Measurements from ENCODE around the gene NAA11.

The NAA11 gene

GRCh38 chr4:79325864-79326328 is at the start of gene NAA11:
TSS of gene NAA11 (minus strand) at chr4:79326061. CDS start at chr4:79325877, 184 bp downstream.
- DNase-seq (ENCODE audit: low read depth): no peak

GRCh38 chr4:79370026-79370425 is 44.2 kb upstream of the NAA11 start:
- no peak for DNase-seq (ENCODE audit: low read depth)

GRCh38 chr4:79367096-79367495 is 41.2 kb upstream of the NAA11 start:
- DNase-seq (ENCODE audit: low read depth): no peak

GRCh38 chr4:79366422-79366821 is 40.6 kb upstream of the NAA11 start:
- no peak for DNase-seq (ENCODE audit: low read depth)

- no peak for DNase-seq (ENCODE audit: low read depth)
Measured at GRCh38 chr4:79364061-79364460, 38.2 kb upstream of the NAA11 start.

- DNase-seq (ENCODE audit: low read depth): no peak
Measured at GRCh38 chr4:79362626-79363025, 36.8 kb upstream of the NAA11 start.

- DNase-seq (ENCODE audit: low read depth): no peak
Measured at GRCh38 chr4:79360006-79360405, 34.1 kb upstream of the NAA11 start.

GRCh38 chr4:79358438-79358837 is 32.6 kb upstream of the NAA11 start:
- no peak for DNase-seq (ENCODE audit: low read depth)

GRCh38 chr4:79357365-79357764 is 31.5 kb upstream of the NAA11 start:
- DNase-seq (ENCODE audit: low read depth): no peak

- no peak for DNase-seq (ENCODE audit: low read depth)
Measured at GRCh38 chr4:79353075-79353474, 27.2 kb upstream of the NAA11 start.

GRCh38 chr4:79348405-79348804 is 22.5 kb upstream of the NAA11 start:
- no peak for DNase-seq (ENCODE audit: low read depth)

- no peak for DNase-seq (ENCODE audit: low read depth)
Measured at GRCh38 chr4:79341893-79342653, 16.2 kb upstream of the NAA11 start.

GRCh38 chr4:79340568-79340967 is 14.7 kb upstream of the NAA11 start:
- DNase-seq (ENCODE audit: low read depth): no peak

GRCh38 chr4:79338148-79338547 is 12.3 kb upstream of the NAA11 start:
- DNase-seq (ENCODE audit: low read depth): no peak

GRCh38 chr4:79334783-79335182 is 8.9 kb upstream of the NAA11 start:
- no peak for DNase-seq (ENCODE audit: low read depth)

- no peak for DNase-seq (ENCODE audit: low read depth)
Measured at GRCh38 chr4:79334341-79334740, 8.5 kb upstream of the NAA11 start.

GRCh38 chr4:79331126-79331876 is 5.4 kb upstream of the NAA11 start:
- DNase-seq (ENCODE audit: low read depth): no peak

- no peak for DNase-seq (ENCODE audit: low read depth)
Measured at GRCh38 chr4:79330720-79331119, 4.9 kb upstream of the NAA11 start.

- DNase-seq (ENCODE audit: low read depth): no peak
Measured at GRCh38 chr4:79325436-79325835, 425 bp downstream of the NAA11 start.

- DNase-seq (ENCODE audit: low read depth): no peak
Measured at GRCh38 chr4:79319975-79320374, 5.9 kb downstream of the NAA11 start.

- no peak for DNase-seq (ENCODE audit: low read depth)
Measured at GRCh38 chr4:79317711-79318110, 8.2 kb downstream of the NAA11 start.

GRCh38 chr4:79315891-79316290 is 10.0 kb downstream of the NAA11 start:
- DNase-seq (ENCODE audit: low read depth): no peak

GRCh38 chr4:79311279-79311678 is 14.6 kb downstream of the NAA11 start:
- no peak for DNase-seq (ENCODE audit: low read depth)
